Suprapubic skin (tissue), 4 donors: ENCODE data around the gene ID4. TPM values are rescaled to one million over a fixed set of nuclear protein-coding genes. Genes with fewer than 3 reads are reported as not detected.

Experiments
- DNase-seq, 2 donors: peaks; one replicate each; pipeline ENCODE4 v3.0.0-alpha.2; 2019; ENCODE audit warnings: low spot score in 2 of 2
- H3K27ac ChIP-seq: fragments of 200-600 bp; sonication (generic); one replicate; pipeline ENCODE4 v1.5.1; 2019
- H3K27me3 ChIP-seq: fragments of 200-600 bp; sonication (generic); one replicate; pipeline ENCODE4 v1.5.1; 2019
- H3K36me3 ChIP-seq: fragments of 200-600 bp; sonication (generic); one replicate; pipeline ENCODE4 v1.5.1; 2019
- H3K4me1 ChIP-seq: fragments of 200-600 bp; sonication (generic); one replicate; pipeline ENCODE4 v1.5.1; 2019
- H3K4me3 ChIP-seq: fragments of 200-600 bp; sonication (generic); one replicate; pipeline ENCODE4 v1.5.1; 2019; ENCODE audit warnings: mild to moderate bottlenecking
- H3K9me3 ChIP-seq: fragments of 200-600 bp; sonication (generic); one replicate; pipeline ENCODE4 v1.5.1; 2019
- EP300 ChIP-seq: sonication (generic); formaldehyde crosslinking; IDR thresholded peaks from one replicate; pipeline ENCODE4 v1.6.1; 2017; ENCODE audit warnings: antibody characterized with exemption
- POLR2AphosphoS5 ChIP-seq, 3 donors: sonication (generic); formaldehyde crosslinking; IDR thresholded peaks; one replicate each; pipeline ENCODE4 v1.6.1; 2017; ENCODE audit warnings: antibody characterized with exemption in 3 of 3
- WGBS: methylation state at CpG from one replicate; pipeline ENCODE4 v1.1.5; 2018; 5-methylcytosine and 5-hydroxymethylcytosine counted together
- total RNA-seq, 4 donors: library from RNA; depleted of rRNA; stranded (reverse); fragments of >200 nt; gene quantifications; one replicate each; pipeline ENCODE4 v1.1.0, GENCODE V29; 2016

Gene ID4
- total RNA-seq, 4 donors from 2014 or later: 124 to 295 (median 157) TPM

- Histone ChIP-seq H3K9me3 (no peaks in the 10 kb centered on the region), H3K27me3 (no peaks in the 10 kb centered on the region), H3K4me3 (no peak overlapping the region), H3K27ac (peak overlapping the region; percentile 71), H3K36me3 (no peaks in the 10 kb centered on the region), H3K4me1 (peaks cover 24% of the 10 kb centered on the region)
- no peak for TF ChIP-seq POLR2AphosphoS5 (IDR thresholded peaks at IDR 0.05)
- no peak for TF ChIP-seq EP300
- no peak for DNase-seq
- 84% methylated on average over 5 of the region's 5 CpGs for WGBS
Observed at GRCh38 chr6:19891451-19891850, 54.3 kb downstream of the ID4 start.
